Calu3 (cell line): Measurements from ENCODE around the gene ZNF804A. TPM values are rescaled to one million over a fixed set of nuclear protein-coding genes. Genes with fewer than 3 reads are reported as not detected.

Source experiments
- BruUV-seq: library from RNA; stranded (reverse); fragments of 400-500 nt; replicated peaks from 2 replicates; lab custom pipeline; 2021; lab: Mats Ljungman, UMichigan
- CTCF ChIA-PET: fragments of 300-600 bp; sonication (Branson Sonifier 250); formaldehyde crosslinking; loops from one replicate; lab custom pipeline; 2022; ENCODE audit warnings: antibody characterized with exemption; lab: Charles Lee
- DNase-seq: peaks from one replicate; pipeline ENCODE4 v3.0.0; 2022
- H3K27ac Mint-ChIP-seq: one replicate; pipeline ENCODE4 v1.8.0; 2022; ENCODE audit warnings: mixed read lengths; ENCODE audit not compliant: unreplicated experiment
- H3K27me3 Mint-ChIP-seq: one replicate; pipeline ENCODE4 v1.8.0; 2022; ENCODE audit warnings: mixed read lengths; ENCODE audit not compliant: unreplicated experiment
- H3K36me3 Mint-ChIP-seq: one replicate; pipeline ENCODE4 v1.8.0; 2022; ENCODE audit warnings: mild to moderate bottlenecking, moderate library complexity, mixed read lengths; ENCODE audit not compliant: insufficient read depth, unreplicated experiment
- H3K4me1 Mint-ChIP-seq: one replicate; pipeline ENCODE4 v1.8.0; 2022; ENCODE audit warnings: mild to moderate bottlenecking, low read depth, mixed read lengths; ENCODE audit not compliant: unreplicated experiment
- H3K4me3 Mint-ChIP-seq: one replicate; pipeline ENCODE4 v1.8.0; 2022; ENCODE audit warnings: mild to moderate bottlenecking, low read depth, moderate library complexity, mixed read lengths; ENCODE audit not compliant: unreplicated experiment
- H3K9me3 Mint-ChIP-seq: one replicate; pipeline ENCODE4 v1.8.0; 2022; ENCODE audit warnings: low read depth, mixed read lengths; ENCODE audit not compliant: unreplicated experiment
- CTCF ChIP-seq: fragments of 200-600 bp; IDR thresholded peaks from one replicate; pipeline ENCODE4 v1.8.0; 2022; ENCODE audit warnings: antibody characterized with exemption; ENCODE audit not compliant: unreplicated experiment
- intact Hi-C: fragments of 100-400 bp; cut with micrococcal nuclease; formaldehyde crosslinking; loops from one replicate; pipeline ENCODE4 v1.10.0; 2022; ENCODE audit not compliant: unreplicated experiment
- total RNA-seq: library from RNA; stranded (reverse); gene quantifications from 2 replicates; pipeline ENCODE4 v1.2.3, GENCODE V29; 2022

Gene ZNF804A
- total RNA-seq, 1 experiment from 2014 or later, result 0.09 TPM

- intact Hi-C loops, result no loop called here
- Mint-ChIP-seq H3K4me1 (no peaks in the 10 kb centered on the region), H3K27me3 (no peaks in the 10 kb centered on the region), H3K27ac (no peak overlapping the region), H3K9me3 (no peaks in the 10 kb centered on the region), H3K4me3 (no peak overlapping the region), H3K36me3 (no peaks in the 10 kb centered on the region)
- TF ChIP-seq CTCF, result no peak
- CTCF ChIA-PET, result no interaction called here
- BruUV-seq, result no TSS peak
- DNase-seq, result no peak
Observed at GRCh38 chr2:184620367-184620766, 22.0 kb downstream of the ZNF804A start.

GRCh38 chr2:184624311-184624710, 26.0 kb downstream of the ZNF804A start:
- no peak for TF ChIP-seq CTCF
- BruUV-seq, result no TSS peak
- DNase-seq, result no peak

GRCh38 chr2:184628051-184628450, 29.7 kb downstream of the ZNF804A start:
- no peak for TF ChIP-seq CTCF
- Mint-ChIP-seq H3K27ac (no peak overlapping the region), H3K27me3 (no peaks in the 10 kb centered on the region), H3K36me3 (no peaks in the 10 kb centered on the region), H3K4me3 (no peak overlapping the region), H3K4me1 (no peaks in the 10 kb centered on the region), H3K9me3 (no peaks in the 10 kb centered on the region)
- DNase-seq, result no peak
- intact Hi-C loops, result no loop called here
- CTCF ChIA-PET, result no interaction called here
- no TSS peak for BruUV-seq

More at GRCh38 chr2:184624311-184624710, 26.0 kb downstream of the ZNF804A start:
- no peaks in the 10 kb centered on the region for H3K4me1 Mint-ChIP-seq
- H3K4me3 Mint-ChIP-seq, result no peak overlapping the region
- no peaks in the 10 kb centered on the region for H3K9me3 Mint-ChIP-seq
- CTCF ChIA-PET, result no interaction called here
- no peak overlapping the region for H3K27ac Mint-ChIP-seq
- H3K27me3 Mint-ChIP-seq, result no peaks in the 10 kb centered on the region
- no peaks in the 10 kb centered on the region for H3K36me3 Mint-ChIP-seq
- intact Hi-C loops, result no loop called here

GRCh38 chr2:184633726-184634125, 35.4 kb downstream of the ZNF804A start:
- H3K4me1 Mint-ChIP-seq, result no peaks in the 10 kb centered on the region
- H3K9me3 Mint-ChIP-seq, result no peaks in the 10 kb centered on the region
- no peaks in the 10 kb centered on the region for H3K36me3 Mint-ChIP-seq
- no peak overlapping the region for H3K27ac Mint-ChIP-seq
- no peak for DNase-seq
- no peaks in the 10 kb centered on the region for H3K27me3 Mint-ChIP-seq
- no peak overlapping the region for H3K4me3 Mint-ChIP-seq
- CTCF ChIA-PET, result no interaction called here
- no TSS peak for BruUV-seq
- intact Hi-C loops, result no loop called here
- no peak for TF ChIP-seq CTCF

GRCh38 chr2:184637781-184638180, 39.5 kb downstream of the ZNF804A start:
- intact Hi-C loops, result no loop called here
- CTCF ChIA-PET, result no interaction called here
- no TSS peak for BruUV-seq
- DNase-seq, result no peak
- Mint-ChIP-seq H3K36me3 (no peaks in the 10 kb centered on the region), H3K27ac (no peak overlapping the region), H3K4me3 (no peak overlapping the region), H3K9me3 (no peaks in the 10 kb centered on the region), H3K27me3 (no peaks in the 10 kb centered on the region), H3K4me1 (no peaks in the 10 kb centered on the region)
- TF ChIP-seq CTCF, result no peak
